ENCODE measurements around the gene PSPN.

PSPN gene

GRCh38 chr19:6375411-6376010 is at the start of gene PSPN:
PSPN (minus strand) TSS chr19:6375933; CDS start chr19:6375849, 84 bp downstream.
- no peak for DNase-seq

GRCh38 chr19:6424939-6425731 is 49.4 kb upstream of the PSPN start:
- DNase-seq, result peak; percentile 100

GRCh38 chr19:6424195-6424938 is 48.6 kb upstream of the PSPN start, which contains the start of gene KHSRP:
KHSRP (minus strand) TSS chr19:6424811; CDS start chr19:6424701, 110 bp downstream.
- DNase-seq, result peak; percentile 23

GRCh38 chr19:6423499-6424194 is 47.9 kb upstream of the PSPN start:
- DNase-seq, result peak; percentile 22

GRCh38 chr19:6421075-6422014 is 45.6 kb upstream of the PSPN start:
- DNase-seq, result no peak

GRCh38 chr19:6418562-6418932 is 42.8 kb upstream of the PSPN start:
- DNase-seq, result no peak

- DNase-seq, result no peak
Observed at GRCh38 chr19:6417713-6418561, 42.2 kb upstream of the PSPN start.

- DNase-seq, result no peak
Observed at GRCh38 chr19:6416658-6417405, 41.1 kb upstream of the PSPN start.

GRCh38 chr19:6415591-6416190 is 40.0 kb upstream of the PSPN start:
- no peak for DNase-seq

GRCh38 chr19:6414793-6415590 is 39.3 kb upstream of the PSPN start:
- no peak for DNase-seq

GRCh38 chr19:6413721-6414643 is 38.2 kb upstream of the PSPN start:
- DNase-seq, result no peak

GRCh38 chr19:6413291-6413690 is 37.6 kb upstream of the PSPN start:
- no peak for DNase-seq

GRCh38 chr19:6412447-6413091 is 36.8 kb upstream of the PSPN start:
- DNase-seq, result peak; percentile 55

- no peak for DNase-seq
Observed at GRCh38 chr19:6412061-6412446, 36.3 kb upstream of the PSPN start.

- DNase-seq, result no peak
Observed at GRCh38 chr19:6409346-6409745, 33.6 kb upstream of the PSPN start.

- no peak for DNase-seq
Observed at GRCh38 chr19:6406401-6406800, 30.7 kb upstream of the PSPN start.

All from CD4-positive, alpha-beta T cell treated with Interleukin-17A for 1 hour (primary cell).